GM12878 (cell line): ENCODE measurements around the gene HOXD3. TPM values are rescaled to one million over a fixed set of nuclear protein-coding genes. Genes with fewer than 3 reads are reported as not detected.

ENCODE experiments used
- ATAC-seq: fragments of 200-7000 bp; cut with Tn5 transposase; 3 replicates; pipeline ENCODE4 v1.9.1; 2020; ENCODE audit warnings: mild to moderate bottlenecking, moderate library complexity
- BruUV-seq: library from RNA; stranded (reverse); fragments of 400-500 nt; replicated peaks from 2 replicates; lab custom pipeline; 2021; lab: Mats Ljungman, UMichigan
- CTCF ChIA-PET: fragments of 300-600 bp; sonication (Branson Sonifier 250); formaldehyde crosslinking; extraction: SDS; loops from one replicate; lab custom pipeline; 2021; ENCODE audit warnings: inconsistent platforms; lab: Yijun Ruan, JAX
- POLR2A ChIA-PET: fragments of 350-600 bp; formaldehyde crosslinking; extraction: SDS; loops from one replicate; lab custom pipeline; 2021; ENCODE audit warnings: inconsistent platforms; lab: Charles Lee
- RAD21 ChIA-PET: fragments of 300-600 bp; sonication (Branson Sonifier 250); formaldehyde crosslinking; loops from one replicate; lab custom pipeline; 2023; ENCODE audit warnings: antibody characterized with exemption; ENCODE audit not compliant: unreplicated experiment; lab: Charles Lee
- SMC1A ChIA-PET: fragments of 300-600 bp; sonication (Branson Sonifier 250); formaldehyde crosslinking; loops from one replicate; lab custom pipeline; 2023; ENCODE audit not compliant: unreplicated experiment, uncharacterized antibody; lab: Charles Lee
- DNase-seq: peaks from one replicate; pipeline ENCODE4 v3.0.0-alpha.2; 2011; ENCODE audit warnings: low read depth, low spot score
- FAIRE-seq: peaks from 3 replicates; lab custom pipeline; 2011; peaks lifted over from hg19 to GRCh38; lab: Jason Lieb, UNC
- H2AFZ ChIP-seq: 2 replicates; pipeline ENCODE4 v1.6.0; 2011; ENCODE audit warnings: low read depth, low read length, control low read depth; ENCODE audit not compliant: control insufficient read depth
- H3K27ac ChIP-seq: 2 replicates; pipeline ENCODE4 v1.5.1; 2011; ENCODE audit warnings: control low read depth; ENCODE audit not compliant: control insufficient read depth, insufficient read depth
- H3K27me3 ChIP-seq, 2 experiments: replicated peaks in 1 of 2; 2 replicates each; pipeline versions ENCODE4 v1.6.0 to v1.6.1; 2011; ENCODE audit warnings: low read length in 1 of 2; ENCODE audit not compliant: control insufficient read depth in 2 of 2, insufficient read depth in 2 of 2
- H3K36me3 ChIP-seq, 2 experiments: 2 replicates each; pipeline ENCODE4 v1.5.1; 2011; ENCODE audit warnings: low read length in 1 of 2; ENCODE audit not compliant: control insufficient read depth in 2 of 2, insufficient read depth in 2 of 2
- H3K4me1 ChIP-seq: 2 replicates; pipeline ENCODE4 v1.6.1; 2011; ENCODE audit warnings: mild to moderate bottlenecking, low read length, moderate library complexity, mixed read lengths; ENCODE audit not compliant: control insufficient read depth, insufficient read depth
- H3K4me2 ChIP-seq: 2 replicates; pipeline ENCODE4 v1.6.0; 2011; ENCODE audit warnings: control low read depth; ENCODE audit not compliant: control insufficient read depth, insufficient read depth
- H3K4me3 ChIP-seq: fragments of 200-600 bp; sonication (generic); 2 replicates; pipeline ENCODE4 v1.5.1; 2016
- H3K79me2 ChIP-seq: 2 replicates; pipeline ENCODE4 v1.6.0; 2011; ENCODE audit warnings: low read length; ENCODE audit not compliant: control insufficient read depth, insufficient read depth
- H3K9ac ChIP-seq: 2 replicates; pipeline ENCODE4 v1.8.0; 2011; ENCODE audit warnings: low read length, control low read depth, mixed read lengths; ENCODE audit not compliant: control insufficient read depth, insufficient read depth
- H3K9me3 ChIP-seq: replicated peaks from 3 replicates; pipeline ENCODE4 v1.5.1; 2011; ENCODE audit warnings: mild to moderate bottlenecking, low read length; ENCODE audit not compliant: control insufficient read depth, insufficient read depth
- H4K20me1 ChIP-seq: 2 replicates; pipeline ENCODE4 v1.6.0; 2011; ENCODE audit not compliant: control insufficient read depth, insufficient read depth
- BCL11A ChIP-seq: IDR thresholded peaks from 2 replicates; pipeline ENCODE4 v1.6.1; 2011; ENCODE audit warnings: low read depth, low read length
- CHD4 ChIP-seq: fragments of 200-600 bp; sonication (generic); IDR thresholded peaks from 2 replicates; pipeline ENCODE4 v1.6.1; 2016; ENCODE audit warnings: mild to moderate bottlenecking
- ESRRA ChIP-seq: IDR thresholded peaks from 2 replicates; pipeline ENCODE4 v1.6.1; 2012; ENCODE audit warnings: mild to moderate bottlenecking, low read length, improper control_type of control experiment
- EZH2 ChIP-seq: IDR thresholded peaks from 2 replicates; pipeline ENCODE4 v1.6.1; 2012; ENCODE audit warnings: low read depth, mild to moderate bottlenecking, control low read depth, inconsistent platforms, low read length, borderline replicate concordance; ENCODE audit not compliant: control insufficient read depth
- MXI1 ChIP-seq: fragments of 150-350 bp; IDR thresholded peaks from 2 replicates; pipeline ENCODE4 v1.6.1; 2011; ENCODE audit warnings: low read depth, mild to moderate bottlenecking, inconsistent platforms, low read length, improper control_type of control experiment
- MYC ChIP-seq: IDR thresholded peaks from 2 replicates; pipeline ENCODE4 v1.6.1; 2011; ENCODE audit warnings: mild to moderate bottlenecking, low read length, moderate library complexity, inconsistent platforms; ENCODE audit not compliant: insufficient read depth, insufficient replicate concordance, insufficient read length, severe bottlenecking
- NFYB ChIP-seq: IDR thresholded peaks from 2 replicates; pipeline ENCODE4 v1.6.1; 2011; ENCODE audit warnings: low read depth, mild to moderate bottlenecking, low read length, improper control_type of control experiment, moderate library complexity; ENCODE audit not compliant: insufficient read depth
- RAD51 ChIP-seq: fragments of 450-650 bp; IDR thresholded peaks from 2 replicates; pipeline ENCODE4 v1.6.1; 2016; ENCODE audit warnings: moderate library complexity, mild to moderate bottlenecking, inconsistent platforms
- RUNX3 ChIP-seq: IDR thresholded peaks from 2 replicates; pipeline ENCODE4 v1.6.1; 2012; ENCODE audit warnings: low read length, inconsistent platforms
- STAT3 ChIP-seq: IDR thresholded peaks from 2 replicates; pipeline ENCODE4 v1.6.1; 2011; ENCODE audit warnings: low read depth, low read length, improper control_type of control experiment
- SUPT20H ChIP-seq: IDR thresholded peaks from 2 replicates; pipeline ENCODE4 v1.6.1; 2011; ENCODE audit warnings: low read depth, mild to moderate bottlenecking, low read length, moderate library complexity, borderline replicate concordance; ENCODE audit not compliant: control insufficient read depth
- TCF7 ChIP-seq: IDR thresholded peaks from 2 replicates; pipeline ENCODE4 v1.6.1; 2014; ENCODE audit warnings: antibody characterized with exemption, borderline replicate concordance
- WGBS: methylation state at CpG from one replicate; pipeline ENCODE4 v1.1.6; 2016; ENCODE audit warnings: low lambda C conversion rate; ENCODE audit not compliant: insufficient replicate concordance, insufficient coverage; ENCODE audit errors: missing lambda C conversion rate; 5-methylcytosine and 5-hydroxymethylcytosine counted together
- in situ Hi-C: fragments of 300-500 bp; cut with MboI; formaldehyde crosslinking; loops from 9 replicates; pipeline ENCODE4 v1.14.3; 2018; ENCODE audit warnings: mixed read lengths
- intact Hi-C: fragments of 100-400 bp; cut with micrococcal nuclease; formaldehyde crosslinking; loops from one replicate; pipeline ENCODE4 v1.14.2; 2022; ENCODE audit not compliant: unreplicated experiment
- polyA plus RNA-seq, 11 experiments: library from polyadenylated mRNA; depleted of rRNA in 4 of 11; unstranded in 6 of 11; stranded (reverse) in 5 of 11; fragments of >200 nt; fragmentation: Nextera tagmentation in 4 of 11; fragmentation: Illumina TruSeq in 1 of 11; extraction: Ambion mirVana in 4 of 11; extraction: Trizol in 1 of 11; gene quantifications; 1 replicate in 1 of 11; 2 replicates in 10 of 11; pipeline versions ENCODE4 v1.2.1 to v1.2.3, GENCODE V29; 2011 to 2016; ENCODE audit warnings: inconsistent platforms in 2 of 11, missing spikeins in 2 of 11, low read depth in 1 of 11
- total RNA-seq, 4 experiments: library from RNA; depleted of rRNA in 3 of 4; stranded (reverse); fragments of >200 nt in 3 of 4; fragmentation: Illumina TruSeq in 1 of 4; extraction: Trizol in 1 of 4; gene quantifications; 2 replicates each; pipeline versions ENCODE4 v1.2.1 to v1.2.3, GENCODE V29; 2013 to 2021
- TF ChIP-seq, protein P1 (sequence below): IDR thresholded peaks from 2 replicates; pipeline ENCODE4 v1.6.1; 2012; ENCODE audit warnings: mild to moderate bottlenecking, low read depth, low read length
- TF ChIP-seq, protein P2 (sequence below): fragments of 450-650 bp; formaldehyde crosslinking; IDR thresholded peaks from 2 replicates; pipeline ENCODE4 v1.4.0; 2022; ENCODE audit warnings: mild to moderate bottlenecking, moderate library complexity
- TF ChIP-seq, protein P3 (sequence below): fragments of 450-650 bp; formaldehyde crosslinking; IDR thresholded peaks from 2 replicates; pipeline ENCODE4 v1.5.0; 2022; ENCODE audit warnings: mild to moderate bottlenecking, missing genetic modification characterization

The HOXD3 gene
- total and polyA plus RNA-seq, 10 of the 15 experiments (the other 5 are each of a cell fraction or from before 2014, with no cell fraction given) = not detected

GRCh38 chr2:176205126-176205525, 48.0 kb downstream of the HOXD3 start:
- Histone ChIP-seq H2AFZ (no peak overlapping the region), H3K4me2 (no peak overlapping the region), H3K9ac (no peak overlapping the region), H3K27ac (no peak overlapping the region), H3K4me3 (no peak overlapping the region), H3K27me3 (no peaks in the 10 kb centered on the region; a peak in 1 of 4 replicates), H3K9me3 (no peaks in the 10 kb centered on the region), H3K4me1 (no peaks in the 10 kb centered on the region), H4K20me1 (no peaks in the 10 kb centered on the region), H3K79me2 (no peaks in the 10 kb centered on the region), H3K36me3 (no peaks in the 10 kb centered on the region)
- ChIA-PET RAD21 (interaction anchor here (1.3 kb wide), 1 partner anchor 250 kb away, joined by 4 read pairs; no protein-coding TSS in a partner anchor), CTCF (interaction anchor here (1.0 kb wide), 2 partner anchors 11 kb away, joined by 3 read pairs; no protein-coding TSS in a partner anchor), POLR2A (no interaction called here), SMC1A (no interaction called here)
- FAIRE-seq (no peak), ATAC-seq (no peak), DNase-seq (no peak)
- in situ Hi-C loops = no loop called here
- no TSS peak for BruUV-seq
- WGBS = 17% methylated on average over 1 of the region's 1 CpG
- intact Hi-C loops = no loop called here
- TF ChIP-seq RAD51 (no peak), RUNX3 (no peak), CHD4 (no peak), EZH2 (no peak), ESRRA (no peak), MYC (no peak), MXI1 (no peak), TCF7 (no peak), STAT3 (no peak), NFYB (no peak), BCL11A (no peak), SUPT20H (no peak)
- TF ChIP-seq, protein P1, sequence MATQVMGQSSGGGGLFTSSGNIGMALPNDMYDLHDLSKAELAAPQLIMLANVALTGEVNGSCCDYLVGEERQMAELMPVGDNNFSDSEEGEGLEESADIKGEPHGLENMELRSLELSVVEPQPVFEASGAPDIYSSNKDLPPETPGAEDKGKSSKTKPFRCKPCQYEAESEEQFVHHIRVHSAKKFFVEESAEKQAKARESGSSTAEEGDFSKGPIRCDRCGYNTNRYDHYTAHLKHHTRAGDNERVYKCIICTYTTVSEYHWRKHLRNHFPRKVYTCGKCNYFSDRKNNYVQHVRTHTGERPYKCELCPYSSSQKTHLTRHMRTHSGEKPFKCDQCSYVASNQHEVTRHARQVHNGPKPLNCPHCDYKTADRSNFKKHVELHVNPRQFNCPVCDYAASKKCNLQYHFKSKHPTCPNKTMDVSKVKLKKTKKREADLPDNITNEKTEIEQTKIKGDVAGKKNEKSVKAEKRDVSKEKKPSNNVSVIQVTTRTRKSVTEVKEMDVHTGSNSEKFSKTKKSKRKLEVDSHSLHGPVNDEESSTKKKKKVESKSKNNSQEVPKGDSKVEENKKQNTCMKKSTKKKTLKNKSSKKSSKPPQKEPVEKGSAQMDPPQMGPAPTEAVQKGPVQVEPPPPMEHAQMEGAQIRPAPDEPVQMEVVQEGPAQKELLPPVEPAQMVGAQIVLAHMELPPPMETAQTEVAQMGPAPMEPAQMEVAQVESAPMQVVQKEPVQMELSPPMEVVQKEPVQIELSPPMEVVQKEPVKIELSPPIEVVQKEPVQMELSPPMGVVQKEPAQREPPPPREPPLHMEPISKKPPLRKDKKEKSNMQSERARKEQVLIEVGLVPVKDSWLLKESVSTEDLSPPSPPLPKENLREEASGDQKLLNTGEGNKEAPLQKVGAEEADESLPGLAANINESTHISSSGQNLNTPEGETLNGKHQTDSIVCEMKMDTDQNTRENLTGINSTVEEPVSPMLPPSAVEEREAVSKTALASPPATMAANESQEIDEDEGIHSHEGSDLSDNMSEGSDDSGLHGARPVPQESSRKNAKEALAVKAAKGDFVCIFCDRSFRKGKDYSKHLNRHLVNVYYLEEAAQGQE = no peak
- TF ChIP-seq, protein P2, sequence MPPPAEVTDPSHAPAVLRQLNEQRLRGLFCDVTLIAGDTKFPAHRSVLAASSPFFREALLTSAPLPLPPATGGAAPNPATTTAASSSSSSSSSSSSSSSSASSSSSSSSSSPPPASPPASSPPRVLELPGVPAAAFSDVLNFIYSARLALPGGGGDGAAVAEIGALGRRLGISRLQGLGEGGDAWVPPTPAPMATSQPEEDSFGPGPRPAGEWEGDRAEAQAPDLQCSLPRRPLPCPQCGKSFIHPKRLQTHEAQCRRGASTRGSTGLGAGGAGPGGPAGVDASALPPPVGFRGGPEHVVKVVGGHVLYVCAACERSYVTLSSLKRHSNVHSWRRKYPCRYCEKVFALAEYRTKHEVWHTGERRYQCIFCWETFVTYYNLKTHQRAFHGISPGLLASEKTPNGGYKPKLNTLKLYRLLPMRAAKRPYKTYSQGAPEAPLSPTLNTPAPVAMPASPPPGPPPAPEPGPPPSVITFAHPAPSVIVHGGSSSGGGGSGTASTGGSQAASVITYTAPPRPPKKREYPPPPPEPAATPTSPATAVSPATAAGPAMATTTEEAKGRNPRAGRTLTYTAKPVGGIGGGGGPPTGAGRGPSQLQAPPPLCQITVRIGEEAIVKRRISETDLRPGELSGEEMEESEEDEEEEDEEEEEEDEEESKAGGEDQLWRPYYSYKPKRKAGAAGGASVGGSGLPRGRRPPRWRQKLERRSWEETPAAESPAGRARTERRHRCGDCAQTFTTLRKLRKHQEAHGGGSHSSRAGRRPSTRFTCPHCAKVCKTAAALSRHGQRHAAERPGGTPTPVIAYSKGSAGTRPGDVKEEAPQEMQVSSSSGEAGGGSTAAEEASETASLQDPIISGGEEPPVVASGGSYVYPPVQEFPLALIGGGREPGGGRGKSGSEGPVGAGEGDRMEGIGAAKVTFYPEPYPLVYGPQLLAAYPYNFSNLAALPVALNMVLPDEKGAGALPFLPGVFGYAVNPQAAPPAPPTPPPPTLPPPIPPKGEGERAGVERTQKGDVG (CRISPR knock-in tag) = no peak
- TF ChIP-seq, protein P3, sequence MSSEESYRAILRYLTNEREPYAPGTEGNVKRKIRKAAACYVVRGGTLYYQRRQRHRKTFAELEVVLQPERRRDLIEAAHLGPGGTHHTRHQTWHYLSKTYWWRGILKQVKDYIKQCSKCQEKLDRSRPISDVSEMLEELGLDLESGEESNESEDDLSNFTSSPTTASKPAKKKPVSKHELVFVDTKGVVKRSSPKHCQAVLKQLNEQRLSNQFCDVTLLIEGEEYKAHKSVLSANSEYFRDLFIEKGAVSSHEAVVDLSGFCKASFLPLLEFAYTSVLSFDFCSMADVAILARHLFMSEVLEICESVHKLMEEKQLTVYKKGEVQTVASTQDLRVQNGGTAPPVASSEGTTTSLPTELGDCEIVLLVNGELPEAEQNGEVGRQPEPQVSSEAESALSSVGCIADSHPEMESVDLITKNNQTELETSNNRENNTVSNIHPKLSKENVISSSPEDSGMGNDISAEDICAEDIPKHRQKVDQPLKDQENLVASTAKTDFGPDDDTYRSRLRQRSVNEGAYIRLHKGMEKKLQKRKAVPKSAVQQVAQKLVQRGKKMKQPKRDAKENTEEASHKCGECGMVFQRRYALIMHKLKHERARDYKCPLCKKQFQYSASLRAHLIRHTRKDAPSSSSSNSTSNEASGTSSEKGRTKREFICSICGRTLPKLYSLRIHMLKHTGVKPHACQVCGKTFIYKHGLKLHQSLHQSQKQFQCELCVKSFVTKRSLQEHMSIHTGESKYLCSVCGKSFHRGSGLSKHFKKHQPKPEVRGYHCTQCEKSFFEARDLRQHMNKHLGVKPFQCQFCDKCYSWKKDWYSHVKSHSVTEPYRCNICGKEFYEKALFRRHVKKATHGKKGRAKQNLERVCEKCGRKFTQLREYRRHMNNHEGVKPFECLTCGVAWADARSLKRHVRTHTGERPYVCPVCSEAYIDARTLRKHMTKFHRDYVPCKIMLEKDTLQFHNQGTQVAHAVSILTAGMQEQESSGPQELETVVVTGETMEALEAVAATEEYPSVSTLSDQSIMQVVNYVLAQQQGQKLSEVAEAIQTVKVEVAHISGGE (CRISPR knock-in tag) = no peak
